Femur (tissue), 1 donor: ENCODE data around the gene PHC2.

Experiments
- DNase-seq: peaks from one replicate; pipeline ENCODE4 v3.0.0-alpha.2; 2017

The PHC2 gene

DNA sequence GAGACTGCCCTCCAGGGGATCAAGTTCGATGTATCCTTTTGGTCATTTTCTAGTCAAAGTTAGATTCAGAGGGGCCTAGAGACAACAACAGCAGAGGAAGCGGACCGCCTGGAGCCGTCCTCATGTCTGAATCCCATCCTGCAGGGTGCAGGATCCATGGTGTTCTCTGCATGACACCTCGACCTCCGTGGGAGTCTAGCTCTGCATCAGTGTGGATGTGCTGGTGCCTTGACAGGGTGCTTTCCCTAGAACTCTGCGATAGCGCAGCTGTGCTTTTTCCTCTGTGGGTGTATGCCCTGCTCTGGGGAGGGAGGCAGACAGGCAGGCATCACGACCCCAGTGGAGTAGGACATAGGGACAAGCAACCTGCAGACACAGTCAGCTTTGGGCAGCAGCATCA lies 61.8 kb downstream of the PHC2 start:
- no peak for DNase-seq

DNA sequence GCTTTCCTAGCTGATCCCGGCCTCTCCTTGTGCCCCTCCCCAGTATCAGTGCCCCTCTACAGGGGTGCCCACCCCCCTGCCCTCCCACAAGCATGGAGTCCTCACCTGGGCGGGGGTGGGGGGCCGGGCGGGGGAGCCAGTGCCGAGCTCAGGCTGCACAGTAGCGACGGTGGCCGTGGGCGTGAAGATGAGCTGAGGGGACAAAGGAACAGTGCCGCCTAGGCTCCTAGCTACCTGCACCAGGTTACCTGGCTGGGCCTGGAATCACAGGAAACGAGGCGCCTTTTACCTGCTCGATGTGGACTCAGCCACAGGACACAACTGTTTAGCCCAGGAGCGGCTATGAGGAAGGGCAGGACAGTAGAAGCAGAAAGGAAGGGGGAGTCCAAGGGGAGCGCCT lies 62.5 kb downstream of the PHC2 start:
- DNase-seq, result no peak

DNA sequence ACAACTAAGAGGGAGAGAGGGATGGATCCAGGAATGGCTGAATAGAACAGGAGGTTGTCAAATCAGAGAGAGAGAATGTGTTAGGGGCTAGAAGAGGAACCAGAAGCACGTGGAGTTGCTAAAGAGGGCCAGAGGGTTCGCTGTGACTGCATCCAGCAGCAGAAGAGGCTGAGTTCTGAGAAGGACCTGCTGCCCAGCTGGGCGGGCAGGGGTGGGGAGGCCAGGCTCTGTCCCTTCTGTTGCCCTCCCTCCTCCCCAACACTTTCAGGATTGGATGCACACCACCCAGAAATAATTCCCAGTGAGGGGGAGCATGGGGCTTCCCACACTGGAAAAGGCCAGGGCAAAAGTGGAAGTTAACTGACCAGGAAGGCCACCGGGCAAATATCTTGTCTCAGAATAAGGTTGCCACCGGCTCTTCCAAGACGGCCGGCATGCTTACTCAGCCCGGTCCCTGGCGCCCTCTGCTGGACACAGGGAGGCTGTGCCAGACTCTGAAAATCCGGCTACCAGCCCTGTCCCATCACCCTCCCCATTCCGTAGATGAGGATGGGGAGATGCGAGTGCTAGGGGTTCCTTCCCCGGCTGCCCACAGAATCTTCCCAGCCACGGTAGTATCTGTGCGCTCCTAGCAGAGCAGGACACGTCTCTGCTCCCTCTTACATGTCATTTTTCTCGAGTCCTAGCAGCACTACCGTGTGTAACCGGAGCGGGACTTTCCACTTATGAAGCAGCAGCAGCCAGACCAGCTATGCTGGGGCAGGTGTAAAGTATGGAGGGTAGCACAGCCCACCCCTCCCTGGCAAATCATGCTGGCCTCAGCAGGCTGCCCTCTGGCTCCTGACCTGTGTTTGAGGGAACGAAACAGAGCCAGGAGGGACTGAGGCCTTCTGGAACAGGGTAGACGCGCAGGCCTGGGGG lies 63.1 kb downstream of the PHC2 start:
- DNase-seq, result peak; percentile 91

DNA sequence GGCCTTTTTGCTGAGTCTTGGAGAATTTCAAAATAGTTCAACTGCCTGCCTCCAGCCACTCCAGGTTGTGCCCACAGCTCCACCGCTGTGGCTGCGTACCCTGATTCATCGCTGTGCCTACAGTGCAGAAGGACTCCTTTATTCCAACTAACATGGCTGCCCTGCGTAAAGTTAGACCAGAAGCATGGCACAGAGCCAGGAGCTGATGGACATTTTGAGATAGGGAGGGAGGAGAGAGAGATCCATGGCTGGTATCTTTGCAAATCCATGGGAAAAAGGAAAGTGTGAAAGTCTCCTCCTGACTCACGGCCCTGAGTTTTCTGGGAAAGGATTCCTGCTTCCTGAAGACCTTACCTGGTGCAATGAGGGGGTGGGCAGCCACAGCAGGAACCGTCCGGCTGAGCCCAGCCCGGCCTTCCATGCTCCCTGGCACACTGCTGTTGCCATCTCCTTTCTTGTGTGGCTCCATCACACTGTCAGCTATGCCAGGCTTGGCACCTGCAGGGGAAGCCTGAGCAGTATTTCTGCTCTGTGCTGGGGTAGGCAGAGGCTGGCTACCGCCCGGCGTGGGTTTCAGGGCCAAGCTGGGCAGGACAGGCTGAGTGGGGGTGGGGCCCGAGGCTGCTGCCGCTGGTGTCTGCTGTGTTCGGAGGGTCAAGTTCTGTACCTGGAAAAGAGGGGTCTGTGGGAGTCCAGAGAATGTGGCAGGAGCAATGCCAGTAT lies 64.0 kb downstream of the PHC2 start:
- DNase-seq, result no peak

DNA sequence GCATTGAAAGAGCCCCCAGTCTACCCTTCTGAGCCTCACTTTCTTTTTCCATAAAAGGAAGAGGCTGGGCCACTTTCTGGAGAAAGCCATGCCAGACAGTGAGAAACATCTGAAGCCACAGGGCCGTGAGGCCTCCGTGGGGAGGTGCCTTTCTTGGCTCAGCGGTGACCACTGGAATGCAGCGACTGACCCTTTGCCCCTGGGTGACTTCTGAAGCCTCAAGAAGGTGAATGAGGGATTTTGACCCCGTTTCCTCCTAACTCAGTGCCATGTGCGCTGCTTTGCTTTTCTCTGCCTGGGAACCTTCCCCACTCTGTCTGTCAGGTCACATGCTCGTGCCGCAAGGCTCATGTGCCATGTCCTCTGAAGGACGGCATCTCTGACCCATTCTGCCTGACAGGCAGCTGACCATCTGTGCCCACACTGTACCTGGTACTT lies 65.3 kb downstream of the PHC2 start:
- DNase-seq, result no peak

DNA sequence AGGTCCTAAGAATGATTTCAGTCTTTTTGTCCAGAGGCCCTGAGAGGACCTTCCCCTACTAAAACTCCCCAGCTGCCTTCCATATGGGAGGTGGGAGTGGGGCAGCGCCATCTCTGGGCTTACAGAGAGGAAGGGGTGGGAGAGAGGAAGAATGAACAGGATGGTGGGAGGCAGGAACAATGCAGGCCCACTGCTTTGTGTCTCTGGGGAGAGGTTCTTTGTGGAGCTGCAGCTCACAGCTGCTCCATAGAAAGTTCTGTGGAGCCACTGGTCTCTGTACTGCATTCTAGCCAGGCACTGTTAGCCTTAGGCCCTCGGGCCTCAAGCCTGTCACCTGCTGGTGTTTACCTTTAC lies 66.4 kb downstream of the PHC2 start:
- DNase-seq, result no peak

DNA sequence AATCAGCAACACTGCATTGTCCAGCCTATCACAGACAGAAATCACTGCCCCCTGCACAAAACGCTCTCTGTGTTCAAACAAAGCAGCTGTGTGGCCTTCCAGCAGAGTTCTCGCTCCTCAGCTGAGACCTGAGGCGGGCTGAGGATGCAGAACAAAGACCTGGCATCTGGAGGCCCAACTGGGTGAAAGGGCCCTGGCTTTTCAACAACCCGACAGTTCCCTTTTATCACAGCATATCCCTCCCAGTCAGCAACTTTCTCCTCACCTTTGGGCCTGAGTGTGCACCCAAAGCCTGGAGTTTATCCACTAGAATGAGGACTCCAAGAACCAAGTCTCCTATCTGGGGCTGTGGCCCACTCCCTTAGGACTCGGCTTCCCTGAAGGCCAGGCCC lies 67.4 kb downstream of the PHC2 start:
- DNase-seq, result no peak

DNA sequence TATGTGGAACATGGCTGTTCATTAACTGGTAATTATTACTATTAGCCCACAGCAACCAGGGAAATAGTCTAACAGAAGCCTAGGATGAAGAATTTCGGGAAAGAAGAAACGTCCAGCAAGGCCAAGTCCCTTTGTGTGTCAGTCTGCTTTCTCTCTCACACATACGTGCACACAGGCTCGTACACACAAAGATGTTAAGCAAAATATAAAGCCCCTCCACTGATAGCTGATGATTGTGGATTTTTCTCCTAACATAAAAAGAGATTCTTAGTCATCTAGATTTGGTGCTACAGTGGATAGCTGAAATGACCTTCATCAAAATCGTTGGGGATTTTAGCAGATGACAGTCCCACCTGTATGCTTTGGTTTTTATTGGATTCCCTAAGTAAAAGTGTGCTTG lies 67.9 kb downstream of the PHC2 start:
- DNase-seq, result no peak

DNA sequence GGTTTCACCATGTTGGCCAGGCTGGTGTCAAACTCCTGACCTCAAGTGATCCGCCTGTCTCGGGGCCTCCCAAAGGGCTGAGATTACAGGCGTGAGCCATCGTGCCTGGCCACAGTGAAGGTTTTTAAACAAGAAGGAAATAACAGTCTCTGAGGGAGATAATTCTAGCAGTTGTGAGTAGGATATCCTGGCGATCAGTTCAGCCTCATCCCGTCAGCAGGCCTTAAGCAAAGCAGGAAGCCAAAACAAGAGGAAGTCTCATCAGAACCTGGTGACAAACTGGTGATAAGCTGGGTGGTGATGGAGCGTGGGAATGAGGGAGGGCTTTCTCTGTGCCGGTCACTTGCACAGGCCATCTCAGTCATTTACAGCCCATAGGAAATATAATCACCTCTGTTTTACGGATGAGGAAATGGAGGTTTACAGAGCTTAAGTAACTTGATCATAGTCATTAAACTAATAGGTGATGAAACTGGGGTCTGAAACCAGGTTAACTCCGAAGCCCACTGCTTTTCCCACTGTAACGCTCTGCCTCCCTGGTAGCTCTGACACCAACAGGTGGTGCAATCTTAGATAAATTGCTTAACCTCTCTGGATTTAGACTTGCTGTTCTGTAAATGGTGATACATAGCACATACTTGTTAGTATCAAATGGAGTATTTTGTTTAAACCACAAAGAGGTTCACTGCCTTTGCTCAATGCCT lies 69.2 kb downstream of the PHC2 start:
- no peak for DNase-seq

DNA sequence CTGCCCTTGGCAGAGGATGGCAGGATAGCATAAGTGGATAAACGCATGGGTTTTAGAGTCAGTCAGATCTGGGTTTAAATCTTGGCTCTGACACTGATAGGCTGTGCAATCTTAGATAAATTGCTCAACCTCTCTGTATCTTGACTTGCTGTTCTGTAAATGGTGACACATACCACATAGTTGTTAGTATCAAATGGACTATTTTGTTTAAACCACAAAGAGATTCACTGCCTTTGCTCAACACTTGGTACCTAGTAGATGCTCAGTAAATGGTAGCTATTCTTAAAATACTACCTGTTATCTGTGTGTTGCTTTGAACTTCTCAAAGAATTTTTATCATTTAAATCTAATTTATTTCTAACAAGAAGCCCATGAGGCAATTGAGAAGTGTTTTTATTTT lies 70.5 kb downstream of the PHC2 start:
- no peak for DNase-seq

DNA sequence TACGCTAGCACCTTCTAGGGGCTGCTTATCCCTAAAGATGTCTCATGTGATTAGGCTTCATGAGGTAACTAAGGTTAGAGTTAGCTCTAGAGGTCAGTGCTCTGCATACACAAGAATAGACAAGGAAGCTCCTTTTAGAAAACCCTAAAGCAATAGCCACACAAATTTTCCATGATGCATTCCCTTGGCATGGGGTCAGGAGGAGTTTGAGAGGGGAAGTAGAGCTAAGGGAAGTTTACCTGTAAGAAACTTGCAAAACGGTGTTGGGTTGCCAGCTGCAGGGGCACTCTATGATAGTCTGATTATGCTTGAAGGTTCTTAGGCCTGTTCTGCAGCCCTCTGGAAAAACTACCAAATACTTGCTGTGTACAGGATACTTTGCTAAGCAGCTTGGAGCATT lies 71.0 kb downstream of the PHC2 start:
- no peak for DNase-seq

DNA sequence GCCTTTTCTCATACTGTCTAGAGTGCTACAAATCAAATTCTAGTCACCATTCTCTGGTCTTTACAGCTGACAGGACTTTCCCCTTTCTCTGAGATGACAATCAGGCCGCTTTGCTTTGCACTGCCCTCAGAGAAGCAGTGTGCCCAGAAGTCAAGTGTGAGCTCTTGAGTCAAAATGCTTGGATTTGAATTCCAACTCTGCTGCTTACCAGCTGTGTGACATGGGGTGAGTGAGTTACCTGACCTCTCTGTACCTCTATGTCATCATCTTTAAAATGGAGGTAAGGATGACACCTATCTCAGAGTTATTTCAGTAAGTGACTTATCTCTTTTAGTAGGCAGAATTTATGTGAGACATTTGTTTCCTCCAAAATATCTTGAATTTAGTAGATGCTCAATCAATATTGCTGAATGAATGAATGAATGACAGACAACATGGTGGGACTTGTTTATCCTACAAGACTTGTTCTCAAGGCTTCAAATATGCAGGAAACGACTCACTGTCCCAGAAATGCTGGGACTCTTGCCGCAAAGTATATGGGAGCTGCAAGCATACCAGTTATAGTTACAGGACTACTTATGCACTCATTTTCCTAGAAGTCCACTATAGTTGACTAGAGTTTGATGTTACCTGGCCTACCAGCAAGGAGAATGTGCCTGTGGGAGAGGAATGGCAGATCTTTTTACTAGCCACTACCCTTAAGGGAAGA lies 71.9 kb downstream of the PHC2 start:
- DNase-seq, result no peak

DNA sequence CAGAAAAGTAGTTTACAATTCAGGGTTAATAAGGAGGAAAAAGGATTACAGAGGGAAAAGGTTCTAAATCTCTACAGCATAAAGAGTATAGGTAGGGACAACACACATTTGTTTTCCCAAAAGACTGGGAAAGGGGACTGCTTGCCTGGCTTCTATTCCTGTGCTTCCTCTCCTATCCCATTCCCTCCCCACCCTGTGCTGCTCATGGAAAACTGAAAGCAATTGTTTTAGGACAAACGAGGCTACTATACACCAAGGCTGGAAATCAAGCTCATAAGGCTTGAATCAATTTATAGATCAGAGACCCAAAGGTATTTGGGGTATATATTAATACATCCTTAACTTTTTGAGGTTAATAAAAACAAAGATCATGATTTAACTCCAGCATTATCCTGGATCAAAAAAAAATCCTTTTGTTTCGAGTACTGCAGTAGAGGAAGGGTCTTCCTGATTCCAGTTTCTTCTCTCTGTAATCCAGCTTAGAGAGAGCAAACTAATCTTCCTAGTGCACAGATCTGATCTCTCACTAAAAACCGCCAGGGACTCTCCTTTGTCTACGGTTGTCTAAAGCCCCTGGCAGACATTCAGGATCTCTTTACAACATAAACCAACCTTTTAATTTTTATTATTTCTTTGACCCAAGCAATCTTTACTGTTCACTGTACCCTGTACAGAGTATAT lies 72.6 kb downstream of the PHC2 start:
- DNase-seq, result no peak

DNA sequence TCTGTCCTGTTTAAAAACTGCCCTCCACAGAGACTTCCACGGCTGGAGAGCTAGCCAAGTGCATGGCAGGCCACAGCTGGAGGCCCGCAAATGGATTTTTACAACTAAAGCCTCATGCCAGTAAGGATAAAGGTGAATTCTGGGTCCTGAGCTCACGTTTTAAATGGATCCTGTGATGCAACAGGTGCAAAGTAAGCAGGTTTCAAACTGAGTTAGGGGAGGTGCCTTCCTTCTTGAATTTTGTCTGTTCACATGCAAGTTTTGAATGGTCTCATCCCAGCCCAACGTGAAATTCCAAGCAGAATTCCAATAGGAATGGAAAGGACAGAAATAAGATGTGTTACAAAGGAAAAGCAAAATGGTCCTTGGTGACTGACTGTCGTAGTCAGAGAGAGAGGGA lies 73.8 kb downstream of the PHC2 start:
- no peak for DNase-seq

DNA sequence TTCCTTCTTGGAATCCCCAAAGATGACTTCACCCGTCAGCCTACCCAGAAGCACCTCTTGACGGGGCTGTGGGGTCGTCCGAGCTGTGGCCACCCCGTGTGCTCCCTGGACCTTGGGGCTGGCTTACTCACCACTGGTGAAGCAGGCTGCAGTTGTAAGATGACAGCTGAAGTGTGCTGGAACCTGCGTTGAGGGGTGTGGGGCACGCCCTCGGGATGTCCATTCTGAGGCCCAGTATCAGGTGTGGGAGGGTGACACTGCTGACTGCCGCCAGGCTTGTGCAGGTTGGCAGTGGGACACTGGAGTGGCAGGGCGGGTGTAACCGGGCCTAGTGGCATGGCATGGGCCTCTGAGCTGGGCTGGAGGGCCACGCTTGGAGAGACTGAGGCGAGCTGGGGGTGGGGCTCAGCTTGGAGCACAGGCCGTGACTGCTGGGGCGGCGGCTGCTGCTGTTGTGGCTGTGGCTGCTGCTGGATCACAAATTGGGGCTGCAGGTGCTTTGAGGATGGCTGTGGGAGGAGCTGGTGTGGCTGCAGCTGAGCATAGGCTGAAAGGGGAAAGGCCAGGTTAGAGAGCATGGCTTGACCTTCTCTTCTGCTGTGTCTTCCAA lies 76.1 kb downstream of the PHC2 start:
- no peak for DNase-seq

DNA sequence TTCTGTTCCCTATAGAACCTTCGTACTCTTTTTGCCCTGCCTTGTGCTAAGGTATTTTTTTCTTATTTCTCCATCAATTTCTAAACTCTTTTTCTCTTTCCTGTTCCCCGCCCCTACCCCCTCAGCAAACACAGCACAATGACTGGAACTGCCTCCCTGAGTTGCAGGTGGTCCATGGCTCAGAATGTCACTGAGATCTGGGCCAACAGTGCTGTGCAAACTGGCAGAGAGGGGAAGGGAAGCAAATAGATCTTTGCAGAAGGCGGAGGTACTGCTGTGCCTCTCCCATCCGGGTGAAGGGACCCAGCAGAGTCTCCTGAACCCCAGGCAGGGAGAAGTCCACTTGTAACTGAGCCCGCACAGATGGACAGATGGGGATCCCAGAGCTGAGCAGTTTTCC lies 77.4 kb downstream of the PHC2 start:
- DNase-seq, result no peak

DNA sequence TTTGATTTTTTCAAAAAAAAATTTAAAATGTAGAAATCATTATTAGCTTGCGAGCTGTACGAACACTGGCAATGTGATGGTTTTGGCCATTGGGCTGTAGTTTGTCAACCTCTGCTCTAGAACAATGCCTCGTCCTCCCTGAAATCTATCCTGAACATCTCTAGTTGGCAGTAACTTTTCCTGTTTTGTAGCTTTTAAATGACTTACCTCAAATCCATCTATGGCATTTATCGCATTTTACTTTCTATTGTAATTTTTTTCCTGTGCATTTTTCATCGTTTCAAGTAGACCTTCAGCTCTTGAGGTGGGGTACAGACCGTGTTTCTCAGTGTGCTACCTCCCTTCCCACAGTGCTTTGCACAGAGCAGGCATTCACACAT lies 79.6 kb downstream of the PHC2 start:
- no peak for DNase-seq

DNA sequence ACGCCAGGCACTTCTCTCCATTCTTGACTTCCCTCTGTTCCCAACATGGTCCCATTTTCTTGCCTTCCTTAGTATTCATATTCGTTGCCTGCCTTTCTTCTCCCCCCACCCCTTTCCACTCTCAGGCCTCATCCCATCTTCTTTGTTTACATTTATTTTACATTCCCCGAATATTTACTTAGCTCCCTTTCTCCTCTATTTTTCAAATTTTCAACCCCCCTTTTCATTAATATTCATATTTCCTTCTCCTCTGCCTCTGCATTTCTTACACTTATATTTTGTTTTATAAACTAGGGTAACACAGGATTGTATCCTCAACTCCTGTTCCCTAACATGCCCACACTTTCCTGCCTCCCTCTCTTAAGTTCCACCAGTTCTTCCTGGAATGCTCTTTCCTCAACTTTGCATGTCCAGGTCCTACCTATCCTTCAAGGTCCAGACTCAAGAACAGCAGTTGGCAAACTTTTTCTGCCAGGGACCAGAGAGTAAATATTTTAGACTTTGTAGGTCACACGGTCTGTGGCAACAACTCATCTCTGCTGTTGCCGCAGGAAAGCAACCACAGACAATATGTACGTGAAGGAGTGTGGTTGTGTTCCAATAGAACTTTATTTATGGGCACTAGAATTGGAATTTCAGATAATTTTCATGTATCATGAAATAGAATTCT lies 80.1 kb downstream of the PHC2 start:
- no peak for DNase-seq

DNA sequence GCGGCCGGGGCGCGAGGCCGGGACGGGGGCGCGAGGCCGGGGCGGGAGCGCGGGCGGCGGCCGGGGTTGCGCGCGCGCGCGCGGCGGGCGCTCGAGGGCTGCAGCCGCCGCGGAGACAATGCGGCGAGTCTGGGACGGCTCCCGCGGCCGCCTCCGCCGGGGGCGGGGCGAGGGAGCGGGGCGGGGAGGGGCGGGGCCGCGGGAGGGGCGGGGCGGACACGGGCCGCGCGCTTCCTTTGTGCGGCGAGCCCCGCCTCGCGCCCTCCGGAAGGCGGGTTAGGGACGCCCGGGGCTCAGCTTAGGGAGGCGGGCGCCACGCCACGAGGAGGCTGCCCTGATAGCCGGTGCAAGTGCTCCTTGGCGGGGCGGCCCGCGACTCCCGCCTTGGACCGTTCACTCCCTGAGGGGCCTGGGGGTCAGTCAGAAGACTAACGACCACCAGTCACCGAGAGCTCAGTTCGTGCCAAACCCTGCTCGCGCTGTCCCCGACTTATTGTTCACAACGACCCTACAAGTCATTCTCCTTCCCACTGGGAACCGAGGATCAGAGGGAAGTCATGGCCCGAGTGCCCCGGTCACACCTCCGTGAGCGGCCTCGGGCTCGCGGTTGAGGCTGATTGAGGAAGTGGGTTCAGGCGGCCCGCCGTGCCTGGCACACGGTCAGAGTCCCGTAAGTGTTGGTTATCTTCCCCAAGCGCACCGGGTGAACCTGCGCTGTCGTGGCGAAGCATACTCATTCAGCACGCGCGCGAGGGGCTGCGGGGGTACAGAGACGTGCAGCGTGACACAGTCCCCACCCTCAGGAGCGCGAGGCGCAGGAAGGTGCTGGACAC lies 80.9 kb downstream of the PHC2 start:
- peak; percentile 92 for DNase-seq

DNA sequence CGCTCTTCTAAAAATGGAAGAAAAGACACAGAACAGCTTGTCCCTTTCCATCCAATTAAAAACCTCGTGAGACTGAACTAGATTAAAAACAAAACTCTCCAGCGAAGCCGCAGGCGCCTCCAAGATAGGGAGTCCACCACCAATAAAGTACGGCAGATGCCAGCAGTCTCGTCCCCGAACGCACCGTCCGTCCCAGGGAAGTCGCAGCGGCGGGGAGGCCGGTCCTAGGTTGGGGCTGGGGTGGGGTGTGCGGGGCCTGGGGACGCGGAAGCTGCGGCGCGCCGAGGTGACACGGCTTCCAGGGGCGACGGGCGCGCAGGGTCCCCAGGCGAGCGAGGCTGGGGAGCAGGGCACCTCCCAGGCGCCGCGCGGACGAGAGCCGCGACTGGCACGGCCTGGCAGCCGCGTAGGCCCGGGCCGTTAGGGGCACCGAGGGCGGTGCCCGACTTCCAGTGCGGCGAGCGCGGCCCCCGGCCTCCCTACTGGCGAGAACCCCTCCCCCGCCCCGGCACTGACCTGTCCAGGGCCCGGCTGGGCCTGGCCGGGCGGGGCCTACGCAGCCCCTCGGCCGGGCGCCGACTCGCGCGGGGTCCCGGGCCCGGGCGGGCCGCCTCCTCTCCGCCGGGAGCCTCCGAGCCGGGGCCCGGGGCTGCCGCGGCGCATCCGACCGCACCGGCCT lies 81.7 kb downstream of the PHC2 start:
- peak; percentile 62 for DNase-seq
